GM18870 (cell line): ENCODE data around the gene HSPB1.
"Not testable (repeated sequence)": the region's sequence is repeated elsewhere in the genome, so short reads cannot be mapped to it uniquely, and the experiment has no call there.

Experiments used
- ATAC-seq: cut with Tn5 transposase; IDR thresholded peaks from one replicate; pipeline ENCODE4 v1.9.1; 2021; ENCODE audit warnings: moderate library complexity; ENCODE audit not compliant: unreplicated experiment

Gene HSPB1

DNA sequence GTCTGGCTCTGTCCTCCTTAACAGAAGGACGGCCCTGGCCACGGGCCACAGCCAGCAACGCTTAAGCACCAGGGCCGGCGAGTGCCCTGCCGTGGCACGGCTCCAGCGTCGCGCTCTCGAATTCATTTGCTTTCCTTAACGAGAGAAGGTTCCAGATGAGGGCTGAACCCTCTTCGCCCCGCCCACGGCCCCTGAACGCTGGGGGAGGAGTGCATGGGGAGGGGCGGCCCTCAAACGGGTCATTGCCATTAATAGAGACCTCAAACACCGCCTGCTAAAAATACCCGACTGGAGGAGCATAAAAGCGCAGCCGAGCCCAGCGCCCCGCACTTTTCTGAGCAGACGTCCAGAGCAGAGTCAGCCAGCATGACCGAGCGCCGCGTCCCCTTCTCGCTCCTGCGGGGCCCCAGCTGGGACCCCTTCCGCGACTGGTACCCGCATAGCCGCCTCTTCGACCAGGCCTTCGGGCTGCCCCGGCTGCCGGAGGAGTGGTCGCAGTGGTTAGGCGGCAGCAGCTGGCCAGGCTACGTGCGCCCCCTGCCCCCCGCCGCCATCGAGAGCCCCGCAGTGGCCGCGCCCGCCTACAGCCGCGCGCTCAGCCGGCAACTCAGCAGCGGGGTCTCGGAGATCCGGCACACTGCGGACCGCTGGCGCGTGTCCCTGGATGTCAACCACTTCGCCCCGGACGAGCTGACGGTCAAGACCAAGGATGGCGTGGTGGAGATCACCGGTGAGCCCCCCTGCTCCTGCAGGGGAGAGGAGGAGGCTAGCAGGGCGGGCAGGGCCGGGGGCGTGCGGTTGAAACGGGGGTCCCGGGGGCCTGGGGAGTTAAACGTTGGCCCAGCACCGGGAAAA, at the start of gene HSPB1:
HSPB1 (plus strand) TSS at position 327 of the 855 bp plus-strand sequence; CDS start at position 367, 40 bp downstream.
- ATAC-seq: peak; percentile 58

GRCh38 chr7:76254781-76255180, 47.7 kb upstream of the HSPB1 start:
- ATAC-seq: no peak

DNA sequence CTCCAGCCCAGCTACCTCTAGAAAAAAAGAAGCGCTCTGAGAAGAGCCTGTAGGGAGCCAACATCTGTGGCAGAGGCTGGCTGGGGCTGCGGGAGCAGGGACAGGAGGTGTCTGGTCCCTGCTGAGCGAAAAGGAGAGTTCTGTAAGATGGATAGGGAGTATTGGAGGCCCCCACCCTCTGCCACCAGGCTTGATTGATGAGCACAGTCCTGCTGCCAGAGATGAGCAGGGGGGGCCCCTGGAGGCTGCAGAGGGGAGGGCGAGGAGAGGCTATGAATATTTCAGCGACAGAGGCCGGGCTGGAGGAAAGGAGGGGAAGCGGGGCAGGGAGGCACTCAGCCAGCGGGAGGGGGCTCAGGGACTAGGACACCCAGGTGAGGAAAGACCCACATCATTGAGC, 44.5 kb upstream of the HSPB1 start:
- no peak for ATAC-seq

DNA sequence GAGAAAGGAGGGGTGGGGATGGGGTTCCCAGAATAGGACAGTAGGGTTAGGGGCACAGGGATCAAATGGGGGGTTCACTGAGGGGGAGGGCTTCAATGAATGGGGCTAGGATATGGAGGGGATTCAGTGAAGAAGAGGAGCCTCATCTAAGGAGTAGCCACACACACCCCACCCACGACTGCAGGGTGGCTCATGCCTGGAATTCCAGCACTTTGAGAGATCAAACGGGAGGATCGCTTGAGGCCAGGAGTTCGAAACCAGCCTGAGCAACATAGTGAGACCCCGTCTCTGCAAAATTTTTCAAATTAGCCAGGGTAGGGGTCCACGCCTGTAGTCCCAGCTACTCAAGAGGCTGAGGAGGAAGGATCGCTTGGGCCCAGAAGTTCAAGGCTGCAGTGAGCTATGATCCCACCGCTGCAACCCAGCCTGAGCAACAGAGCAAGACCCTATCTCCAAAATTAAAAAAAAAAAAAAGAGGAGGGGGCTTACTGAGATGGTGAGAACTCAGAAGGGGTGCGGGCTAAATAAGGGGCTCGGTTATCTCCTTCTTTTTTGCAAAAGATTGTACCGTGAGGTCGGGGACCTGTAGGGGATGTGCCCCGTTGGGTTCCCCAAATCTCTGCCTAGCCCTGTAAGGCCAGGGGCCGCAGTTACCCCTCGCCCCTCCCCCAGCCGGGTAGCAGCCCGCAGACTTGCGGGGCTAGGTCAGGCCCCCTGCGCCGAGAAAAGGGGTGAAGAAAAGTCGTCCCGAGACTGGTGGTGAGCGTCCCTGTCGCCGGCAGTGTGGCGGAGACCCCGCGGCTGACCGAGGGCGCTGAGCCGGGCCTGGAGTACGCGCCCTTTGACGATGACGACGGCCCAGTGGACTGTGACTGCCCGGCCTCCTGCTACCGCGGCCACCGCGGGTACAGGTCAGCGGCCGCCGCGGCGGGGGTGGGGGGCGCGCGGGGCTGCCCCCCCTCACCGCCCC, 43.1 kb upstream of the HSPB1 start:
- no peak for ATAC-seq

DNA sequence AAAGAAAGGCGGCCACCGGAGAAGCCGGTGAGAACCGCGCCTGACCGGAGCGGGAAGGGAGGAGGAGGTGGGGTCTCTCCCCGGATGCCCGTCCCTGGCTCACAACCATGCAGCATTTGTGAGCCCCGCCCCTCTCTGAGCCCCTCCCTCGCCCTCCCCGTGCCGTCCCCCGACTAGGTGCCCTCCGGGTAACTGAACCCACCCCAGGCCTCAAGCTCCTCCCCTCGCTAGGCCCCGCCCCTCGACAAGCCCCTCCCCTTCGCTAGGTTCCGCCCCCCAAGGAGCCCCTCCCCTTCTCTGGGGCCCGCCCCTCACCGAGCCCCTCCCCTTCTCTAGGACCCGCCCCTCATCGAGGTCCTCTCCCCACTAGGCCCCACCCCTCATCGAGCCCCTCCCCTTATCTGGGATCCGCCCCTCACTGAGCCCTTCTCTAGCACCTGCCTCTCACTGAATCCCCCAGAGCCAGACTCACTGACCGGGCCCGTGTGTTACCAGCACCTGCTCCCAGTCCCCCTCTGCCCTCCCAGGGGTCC, 42.2 kb upstream of the HSPB1 start:
- no peak for ATAC-seq

GRCh38 chr7:76261329-76261728, 41.1 kb upstream of the HSPB1 start:
- ATAC-seq: no peak

DNA sequence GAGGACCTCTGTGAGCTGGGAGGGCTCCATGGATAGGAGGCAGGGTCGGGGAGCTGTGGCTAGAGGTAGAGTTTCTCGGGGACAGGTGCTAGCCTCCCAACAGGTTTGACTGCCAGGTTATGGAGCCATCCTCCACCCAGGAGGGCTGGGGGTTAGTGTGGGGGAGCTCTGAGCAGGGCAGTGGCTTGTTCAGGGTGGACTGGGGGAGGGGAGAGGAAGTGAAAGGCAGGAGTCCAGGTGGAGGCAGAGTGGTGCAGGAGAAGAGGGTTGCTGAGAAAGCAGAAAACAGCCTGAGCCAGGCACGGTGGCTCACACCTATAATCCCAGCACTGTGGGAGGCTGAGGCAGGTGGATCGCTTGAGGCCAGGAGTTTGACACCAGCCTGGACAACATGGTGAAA, 40.5 kb upstream of the HSPB1 start:
- ATAC-seq: no peak

GRCh38 chr7:76262683-76263402, 39.6 kb upstream of the HSPB1 start:
- no peak for ATAC-seq

DNA sequence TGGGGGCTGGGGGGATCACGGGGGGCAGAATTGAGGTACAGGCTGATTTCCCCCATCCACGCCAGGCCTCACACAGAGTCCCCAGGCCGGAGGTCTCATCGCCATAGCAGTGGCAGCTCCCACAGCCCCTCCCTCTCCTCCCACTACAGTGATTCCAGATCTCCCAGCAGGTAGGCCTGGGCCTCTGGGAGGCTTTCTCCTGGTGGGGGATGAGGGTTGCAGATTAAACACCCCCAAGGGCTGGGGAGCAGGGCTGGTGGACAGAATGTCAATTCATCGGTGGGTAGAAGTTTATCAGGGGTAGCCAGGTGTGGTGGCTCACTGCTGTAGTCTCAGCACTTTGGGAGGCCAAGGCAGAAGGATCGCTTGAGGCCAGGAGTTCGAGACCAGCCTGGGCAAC, 37.2 kb upstream of the HSPB1 start:
- ATAC-seq: no peak

GRCh38 chr7:76267107-76267893, 35.2 kb upstream of the HSPB1 start:
- no peak for ATAC-seq

GRCh38 chr7:76267894-76268183, 34.6 kb upstream of the HSPB1 start:
- ATAC-seq: no peak

GRCh38 chr7:76268376-76268775, 34.1 kb upstream of the HSPB1 start:
- no peak for ATAC-seq

DNA sequence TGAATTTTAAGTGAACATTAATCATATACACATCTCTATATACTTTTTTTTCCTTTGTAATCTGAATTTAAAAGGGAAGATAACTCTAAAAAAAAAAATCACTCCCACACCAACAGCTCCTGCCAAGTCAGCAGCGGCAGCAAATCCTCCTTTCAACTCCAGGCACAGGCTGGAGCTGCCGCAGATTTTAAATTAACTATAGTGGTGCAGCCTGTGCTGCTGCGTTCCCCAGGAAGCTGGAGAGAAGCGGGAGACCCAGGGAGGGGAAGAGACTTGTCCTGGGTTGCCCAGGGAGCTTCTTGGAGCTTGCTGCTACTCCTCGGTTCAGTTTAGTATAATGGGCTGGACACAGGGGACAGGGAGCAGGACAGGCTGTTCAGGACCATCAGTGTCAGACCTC, 32.6 kb upstream of the HSPB1 start:
- no peak for ATAC-seq

GRCh38 chr7:76271384-76271783, 31.1 kb upstream of the HSPB1 start:
- ATAC-seq: not testable (repeated sequence)

DNA sequence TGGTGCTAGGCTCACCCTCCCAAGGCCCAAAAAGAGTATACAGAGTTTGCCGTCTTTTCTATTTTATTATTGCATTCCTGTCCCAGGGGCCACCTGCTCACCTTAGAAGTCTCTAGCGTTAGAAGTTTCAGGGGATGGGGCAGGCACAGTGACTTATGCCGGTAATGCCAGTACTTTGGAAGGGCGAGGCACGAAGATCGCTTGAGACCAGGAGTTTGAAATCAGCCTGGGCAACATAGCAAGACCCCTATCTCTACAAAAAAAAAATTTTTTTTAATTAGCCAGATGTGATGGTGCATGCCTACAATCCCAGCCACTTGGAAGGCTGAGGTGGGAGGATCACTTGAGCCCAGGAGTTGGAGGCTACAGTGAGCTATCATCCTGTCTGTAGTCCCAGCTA, 30.3 kb upstream of the HSPB1 start:
- no peak for ATAC-seq

- no peak for ATAC-seq
Observed at GRCh38 chr7:76272851-76273497, 29.5 kb upstream of the HSPB1 start.

DNA sequence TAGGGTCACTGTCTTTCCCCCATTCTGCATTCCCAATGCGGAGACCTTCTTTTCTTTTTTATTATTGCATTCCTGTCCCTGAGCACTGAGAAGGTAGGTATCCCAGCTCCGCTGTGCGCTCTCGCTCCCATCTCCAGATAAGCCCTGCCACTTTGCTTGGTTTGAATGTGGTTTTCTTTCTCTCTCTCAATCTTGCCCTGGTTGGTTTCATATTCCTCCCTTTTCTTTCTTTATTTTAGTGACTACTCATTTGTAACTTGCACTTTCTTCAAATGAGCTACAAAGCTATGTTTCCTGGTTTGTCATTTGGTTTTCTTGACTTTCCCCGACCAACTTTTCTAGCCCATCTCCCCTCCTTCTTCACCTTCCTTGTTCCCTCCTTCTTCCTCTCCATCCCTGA, 29.0 kb upstream of the HSPB1 start:
- no peak for ATAC-seq

DNA sequence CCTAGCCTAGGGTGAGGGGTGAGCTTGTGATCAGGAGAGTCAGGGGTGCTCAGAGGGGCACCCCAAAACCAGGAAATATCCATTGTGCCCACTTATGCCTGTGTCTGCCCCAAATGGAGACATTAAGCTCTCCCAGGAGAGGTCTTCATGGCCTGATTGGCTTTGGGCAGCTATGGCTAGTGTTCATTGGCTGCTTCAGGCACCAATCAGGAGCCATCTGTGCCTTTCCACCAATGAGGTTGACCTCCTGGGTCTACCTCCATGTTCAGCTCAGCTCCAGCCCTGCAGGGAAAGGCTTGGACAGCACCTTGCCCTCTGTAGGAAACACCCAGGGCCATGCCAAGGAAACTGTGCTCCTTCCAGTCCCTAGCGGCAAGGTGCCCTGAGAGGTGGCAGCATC, 23.9 kb upstream of the HSPB1 start:
- ATAC-seq: no peak

DNA sequence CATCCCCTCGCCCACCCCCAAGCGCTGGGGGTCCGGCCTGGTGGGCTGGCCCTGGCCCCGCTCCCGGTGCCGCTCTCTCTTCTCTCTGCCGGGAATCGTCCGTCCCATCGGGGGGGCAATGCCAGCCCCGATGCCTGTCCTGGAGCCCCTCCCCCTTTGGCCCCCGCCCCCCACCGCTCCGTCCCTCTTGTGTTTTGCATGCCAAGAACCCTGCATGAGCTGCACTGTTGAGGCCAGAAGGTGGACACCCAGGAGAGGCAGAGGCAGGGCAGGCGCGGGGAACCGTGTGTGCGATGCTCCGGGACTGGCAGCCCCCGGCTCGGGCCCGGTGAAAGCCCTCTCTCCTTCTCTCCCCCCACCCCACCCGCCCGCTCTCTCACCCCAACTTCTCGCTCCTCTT, 22.1 kb upstream of the HSPB1 start:
- ATAC-seq: no peak
